ENCODE measurements around the gene CKLF.

Gene CKLF

GRCh38 chr16:66539623-66540469, 12.5 kb upstream of the CKLF start:
- DNase-seq (ENCODE audit: low spot score in 2 of 2): no peak
- peak; percentile 56 for ATAC-seq (replicated peaks; ENCODE audit: extremely low read depth, poor library complexity, severe bottlenecking)
- Mint-ChIP-seq H3K4me3 (peak overlapping the region; percentile 22), H3K27me3 (no peaks in the 10 kb centered on the region), H3K4me1 (peaks cover 19% of the 10 kb centered on the region), H3K36me3 (ENCODE audit: insufficient read depth) (peaks cover 2% of the 10 kb centered on the region), H3K27ac (ENCODE audit: low read depth) (peak overlapping the region; percentile 82), H3K9me3 (no peaks in the 10 kb centered on the region)

- Mint-ChIP-seq H3K36me3 (ENCODE audit: insufficient read depth) (peaks cover 2% of the 10 kb centered on the region), H3K9me3 (no peaks in the 10 kb centered on the region), H3K27me3 (no peaks in the 10 kb centered on the region), H3K4me3 (no peak overlapping the region), H3K27ac (ENCODE audit: low read depth) (no peak overlapping the region), H3K4me1 (peaks cover 19% of the 10 kb centered on the region)
- DNase-seq (ENCODE audit: low spot score in 2 of 2): no peak
- no peak for ATAC-seq (replicated peaks; ENCODE audit: extremely low read depth, poor library complexity, severe bottlenecking)
Observed at GRCh38 chr16:66541388-66542355, 10.7 kb upstream of the CKLF start.

GRCh38 chr16:66542396-66542795, 10.0 kb upstream of the CKLF start:
- peaks cover 23% of the 10 kb centered on the region for H3K4me1 Mint-ChIP-seq
- H3K27ac Mint-ChIP-seq (ENCODE audit: low read depth): no peak overlapping the region
- no peaks in the 10 kb centered on the region for H3K9me3 Mint-ChIP-seq
- H3K4me3 Mint-ChIP-seq: no peak overlapping the region
- peaks cover 2% of the 10 kb centered on the region for H3K36me3 Mint-ChIP-seq (ENCODE audit: insufficient read depth)
- no peak for DNase-seq (ENCODE audit: low spot score in 2 of 2)
- ATAC-seq (replicated peaks; ENCODE audit: extremely low read depth, poor library complexity, severe bottlenecking): no peak
- no peaks in the 10 kb centered on the region for H3K27me3 Mint-ChIP-seq

- peaks cover 35% of the 10 kb centered on the region for H3K4me1 Mint-ChIP-seq
Observed at GRCh38 chr16:66543541-66543940, 8.8 kb upstream of the CKLF start.

GRCh38 chr16:66544016-66544757, 8.2 kb upstream of the CKLF start:
- Mint-ChIP-seq H3K36me3 (ENCODE audit: insufficient read depth) (peaks cover 6% of the 10 kb centered on the region), H3K4me3 (no peak overlapping the region), H3K4me1 (peaks cover 37% of the 10 kb centered on the region), H3K27ac (ENCODE audit: low read depth) (no peak overlapping the region), H3K27me3 (no peaks in the 10 kb centered on the region), H3K9me3 (no peaks in the 10 kb centered on the region)
- DNase-seq (ENCODE audit: low spot score in 2 of 2) (no peak), ATAC-seq (replicated peaks; ENCODE audit: extremely low read depth, poor library complexity, severe bottlenecking) (no peak)

More at GRCh38 chr16:66543541-66543940, 8.8 kb upstream of the CKLF start:
- Mint-ChIP-seq H3K9me3 (no peaks in the 10 kb centered on the region), H3K4me3 (no peak overlapping the region), H3K27me3 (no peaks in the 10 kb centered on the region), H3K27ac (ENCODE audit: low read depth) (no peak overlapping the region), H3K36me3 (ENCODE audit: insufficient read depth) (peaks cover 6% of the 10 kb centered on the region)
- ATAC-seq (replicated peaks; ENCODE audit: extremely low read depth, poor library complexity, severe bottlenecking): no peak
- DNase-seq (ENCODE audit: low spot score in 2 of 2): no peak

GRCh38 chr16:66547101-66547989, 5.0 kb upstream of the CKLF start:
- no peaks in the 10 kb centered on the region for H3K9me3 Mint-ChIP-seq
- H3K27ac Mint-ChIP-seq (ENCODE audit: low read depth): peak overlapping the region; percentile 74
- H3K4me3 Mint-ChIP-seq: no peak overlapping the region
- H3K27me3 Mint-ChIP-seq: no peaks in the 10 kb centered on the region
- no peak for DNase-seq (ENCODE audit: low spot score in 2 of 2)
- no peak for ATAC-seq (replicated peaks; ENCODE audit: extremely low read depth, poor library complexity, severe bottlenecking)
- H3K36me3 Mint-ChIP-seq (ENCODE audit: insufficient read depth): peaks cover 20% of the 10 kb centered on the region
- H3K4me1 Mint-ChIP-seq: peaks cover 41% of the 10 kb centered on the region

GRCh38 chr16:66548068-66548467, 4.3 kb upstream of the CKLF start:
- Mint-ChIP-seq H3K9me3 (no peaks in the 10 kb centered on the region), H3K36me3 (ENCODE audit: insufficient read depth) (peaks cover 25% of the 10 kb centered on the region), H3K27ac (ENCODE audit: low read depth) (peak overlapping the region; percentile 74), H3K4me3 (peak overlapping the region; percentile 14), H3K27me3 (no peaks in the 10 kb centered on the region), H3K4me1 (peaks cover 47% of the 10 kb centered on the region)
- DNase-seq (ENCODE audit: low spot score in 2 of 2) (no peak), ATAC-seq (replicated peaks; ENCODE audit: extremely low read depth, poor library complexity, severe bottlenecking) (no peak)

- Mint-ChIP-seq H3K4me1 (peaks cover 55% of the 10 kb centered on the region), H3K4me3 (peak overlapping the region; percentile 69), H3K27ac (ENCODE audit: low read depth) (peak overlapping the region; percentile 74), H3K36me3 (ENCODE audit: insufficient read depth) (peaks cover 29% of the 10 kb centered on the region), H3K9me3 (no peaks in the 10 kb centered on the region), H3K27me3 (no peaks in the 10 kb centered on the region)
- no peak for ATAC-seq (replicated peaks; ENCODE audit: extremely low read depth, poor library complexity, severe bottlenecking)
- DNase-seq (ENCODE audit: low spot score in 2 of 2): no peak
Observed at GRCh38 chr16:66548868-66549267, 3.5 kb upstream of the CKLF start.

GRCh38 chr16:66549284-66550131, 2.9 kb upstream of the CKLF start, which contains the start of gene TK2:
Gene TK2 (minus strand): TSS chr16:66550122. CDS start chr16:66550061, 61 bp downstream.
- H3K36me3 Mint-ChIP-seq (ENCODE audit: insufficient read depth): peaks cover 29% of the 10 kb centered on the region
- H3K4me3 Mint-ChIP-seq: peak within 1 kb of the TSS; percentile 91
- peak within 1 kb of the TSS; percentile 74 for H3K27ac Mint-ChIP-seq (ENCODE audit: low read depth)
- no peaks in the 10 kb centered on the region for H3K27me3 Mint-ChIP-seq
- no peaks in the 10 kb centered on the region for H3K9me3 Mint-ChIP-seq
- H3K4me1 Mint-ChIP-seq: peaks cover 61% of the 10 kb centered on the region
- ATAC-seq (replicated peaks; ENCODE audit: extremely low read depth, poor library complexity, severe bottlenecking) (peak; percentile 11), DNase-seq (ENCODE audit: low spot score in 2 of 2) (peak in 1 of 2 donors; percentile 31)

GRCh38 chr16:66551348-66551759, 1.0 kb upstream of the CKLF start:
- Mint-ChIP-seq H3K4me1 (peaks cover 79% of the 10 kb centered on the region), H3K9me3 (no peaks in the 10 kb centered on the region), H3K36me3 (ENCODE audit: insufficient read depth) (peaks cover 33% of the 10 kb centered on the region), H3K27ac (ENCODE audit: low read depth) (peak overlapping the region; percentile 96), H3K27me3 (no peaks in the 10 kb centered on the region), H3K4me3 (peak overlapping the region; percentile 91)
- ATAC-seq (replicated peaks; ENCODE audit: extremely low read depth, poor library complexity, severe bottlenecking) (peak; percentile 20), DNase-seq (ENCODE audit: low spot score in 2 of 2) (peak; percentile 30 to 39)
